ENCODE results near the gene ASCL1. TPM values are rescaled to one million over a fixed set of nuclear protein-coding genes. Genes with fewer than 3 reads are reported as not detected.

The ASCL1 gene
- total RNA-seq, 4 donors from 2014 or later, result not detected

- Histone ChIP-seq H3K27ac (no peak overlapping the region), H3K4me1 (peaks cover 5% of the 10 kb centered on the region), H3K36me3 (no peaks in the 10 kb centered on the region), H3K4me3 (no peak overlapping the region), H3K9me3 (no peaks in the 10 kb centered on the region), H3K27me3 (peaks cover 7% of the 10 kb centered on the region)
- TF ChIP-seq POLR2AphosphoS5 (IDR thresholded peaks at IDR 0.05), result no peak
- WGBS, result 85% methylated on average over 2 of the region's 2 CpGs
- no peak for DNase-seq (ENCODE audit: low spot score in 2 of 2)
These were observed 45.2 kb upstream of the ASCL1 start for GRCh38 chr12:102912258-102912657.

- H3K4me1 ChIP-seq, result peaks cover 9% of the 10 kb centered on the region
- 80% methylated on average over 2 of the region's 2 CpGs for WGBS
- DNase-seq (ENCODE audit: low spot score in 2 of 2), result no peak
These were observed 43.8 kb upstream of the ASCL1 start for GRCh38 chr12:102913453-102914226.

GRCh38 chr12:102916252-102917025, 41.0 kb upstream of the ASCL1 start:
- no peak for DNase-seq (ENCODE audit: low spot score in 2 of 2)
- 69% methylated on average over 5 of the region's 5 CpGs for WGBS
- H3K9me3 ChIP-seq, result no peaks in the 10 kb centered on the region
- TF ChIP-seq POLR2AphosphoS5 (IDR thresholded peaks at IDR 0.05), result no peak
- H3K4me3 ChIP-seq, result peak overlapping the region; percentile 46
- peaks cover 12% of the 10 kb centered on the region for H3K27me3 ChIP-seq
- H3K36me3 ChIP-seq, result no peaks in the 10 kb centered on the region
- H3K4me1 ChIP-seq, result peaks cover 9% of the 10 kb centered on the region
- no peak overlapping the region for H3K27ac ChIP-seq

More at GRCh38 chr12:102913453-102914226, 43.8 kb upstream of the ASCL1 start:
- TF ChIP-seq, protein P1, sequence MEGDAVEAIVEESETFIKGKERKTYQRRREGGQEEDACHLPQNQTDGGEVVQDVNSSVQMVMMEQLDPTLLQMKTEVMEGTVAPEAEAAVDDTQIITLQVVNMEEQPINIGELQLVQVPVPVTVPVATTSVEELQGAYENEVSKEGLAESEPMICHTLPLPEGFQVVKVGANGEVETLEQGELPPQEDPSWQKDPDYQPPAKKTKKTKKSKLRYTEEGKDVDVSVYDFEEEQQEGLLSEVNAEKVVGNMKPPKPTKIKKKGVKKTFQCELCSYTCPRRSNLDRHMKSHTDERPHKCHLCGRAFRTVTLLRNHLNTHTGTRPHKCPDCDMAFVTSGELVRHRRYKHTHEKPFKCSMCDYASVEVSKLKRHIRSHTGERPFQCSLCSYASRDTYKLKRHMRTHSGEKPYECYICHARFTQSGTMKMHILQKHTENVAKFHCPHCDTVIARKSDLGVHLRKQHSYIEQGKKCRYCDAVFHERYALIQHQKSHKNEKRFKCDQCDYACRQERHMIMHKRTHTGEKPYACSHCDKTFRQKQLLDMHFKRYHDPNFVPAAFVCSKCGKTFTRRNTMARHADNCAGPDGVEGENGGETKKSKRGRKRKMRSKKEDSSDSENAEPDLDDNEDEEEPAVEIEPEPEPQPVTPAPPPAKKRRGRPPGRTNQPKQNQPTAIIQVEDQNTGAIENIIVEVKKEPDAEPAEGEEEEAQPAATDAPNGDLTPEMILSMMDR (IDR thresholded peaks at IDR 0.05), result no peak
- TF ChIP-seq EP300 (IDR thresholded peaks at IDR 0.05) (no peak), POLR2AphosphoS5 (IDR thresholded peaks at IDR 0.05) (no peak), POLR2A (IDR thresholded peaks at IDR 0.05) (no peak)
- H3K9me3 ChIP-seq, result no peaks in the 10 kb centered on the region
- H3K27ac ChIP-seq, result no peak overlapping the region
- H3K36me3 ChIP-seq, result no peaks in the 10 kb centered on the region
- peaks cover 12% of the 10 kb centered on the region for H3K27me3 ChIP-seq
- no peak overlapping the region for H3K4me3 ChIP-seq

- Histone ChIP-seq H3K27me3 (peaks cover 12% of the 10 kb centered on the region), H3K36me3 (no peaks in the 10 kb centered on the region), H3K4me1 (peaks cover 9% of the 10 kb centered on the region), H3K4me3 (peak within 1 kb of the TSS; percentile 46), H3K27ac (no peak within 1 kb of the TSS), H3K9me3 (no peaks in the 10 kb centered on the region)
- 9% methylated on average over 19 of the region's 30 CpGs for WGBS
- DNase-seq (ENCODE audit: low spot score in 2 of 2), result no peak
- TF ChIP-seq, protein P1 (IDR thresholded peaks at IDR 0.05), result no peak
- TF ChIP-seq POLR2AphosphoS5 (IDR thresholded peaks at IDR 0.05), result no peak
- no peak for TF ChIP-seq POLR2A (IDR thresholded peaks at IDR 0.05)
- TF ChIP-seq EP300 (IDR thresholded peaks at IDR 0.05), result no peak
These were observed 40.3 kb upstream of the ASCL1 start, which contains the start of gene PAH for GRCh38 chr12:102917026-102917787. Gene PAH, minus strand, starts transcription at chr12:102917244. Its CDS starts 114 bp downstream, at chr12:102917130.

DNA sequence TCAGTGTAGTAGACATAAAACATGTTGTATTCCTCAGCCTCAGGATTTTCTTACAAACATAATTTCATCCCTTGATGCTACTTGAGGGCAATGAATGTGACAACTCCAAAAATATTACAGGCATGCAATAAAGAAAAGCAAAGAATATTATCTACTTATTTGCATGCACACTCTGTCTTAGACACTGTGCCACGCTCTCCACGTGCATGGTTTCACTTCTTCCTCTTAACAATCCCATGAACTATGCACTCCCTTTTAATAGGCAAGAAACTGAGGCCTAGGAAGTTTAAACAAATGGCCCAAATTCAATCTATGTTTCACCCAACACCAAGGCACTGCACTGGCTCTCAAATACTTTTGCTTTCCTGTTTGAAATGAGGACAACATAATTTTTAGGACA, 38.6 kb upstream of the ASCL1 start:
- no peak overlapping the region for H3K4me3 ChIP-seq
- no peak overlapping the region for H3K27ac ChIP-seq
- TF ChIP-seq EP300 (IDR thresholded peaks at IDR 0.05), result no peak
- TF ChIP-seq, protein P1 (IDR thresholded peaks at IDR 0.05), result no peak
- TF ChIP-seq POLR2AphosphoS5 (IDR thresholded peaks at IDR 0.05), result no peak
- no peak for TF ChIP-seq POLR2A (IDR thresholded peaks at IDR 0.05)
- peaks cover 9% of the 10 kb centered on the region for H3K4me1 ChIP-seq
- no peaks in the 10 kb centered on the region for H3K9me3 ChIP-seq
- no peak for DNase-seq (ENCODE audit: low spot score in 2 of 2)
- WGBS, result 80% methylated on average over 2 of the region's 2 CpGs
- no peaks in the 10 kb centered on the region for H3K36me3 ChIP-seq
- peaks cover 12% of the 10 kb centered on the region for H3K27me3 ChIP-seq
